Neural cell (in vitro differentiated cells): ENCODE results near the gene TAPBP. TPM values are rescaled to one million over a fixed set of nuclear protein-coding genes. Genes with fewer than 3 reads are reported as not detected.

Source experiments
- H2AFZ ChIP-seq: fragments of 200-600, 300-800 bp; sonication (generic), shearing (Covaris generic); 2 replicates; pipeline ENCODE4 v1.6.0; 2014; ENCODE audit warnings: low read depth, mild to moderate bottlenecking, antibody characterized with exemption, low read length, moderate library complexity
- H3F3A ChIP-seq: fragments of 200-600 bp; shearing (Covaris generic); 2 replicates; pipeline ENCODE4 v1.6.1; 2016; ENCODE audit warnings: mild to moderate bottlenecking, moderate library complexity, mixed read lengths, antibody characterized with exemption, low read length; ENCODE audit not compliant: insufficient read depth, poor library complexity, severe bottlenecking
- H3K27ac ChIP-seq: fragments of 200-600, 300-800 bp; sonication (generic), shearing (Covaris generic); 2 replicates; pipeline ENCODE4 v1.5.1; 2014; ENCODE audit warnings: mild to moderate bottlenecking, low read length, moderate library complexity
- H3K27me3 ChIP-seq: fragments of 300-800, 200-600 bp; sonication (generic), shearing (Covaris generic); 2 replicates; pipeline ENCODE4 v1.6.0; 2014; ENCODE audit warnings: mild to moderate bottlenecking, low read depth, low read length, moderate library complexity; ENCODE audit not compliant: insufficient read depth
- H3K36me3 ChIP-seq: fragments of 300-800, 200-600 bp; sonication (generic), shearing (Covaris generic); 2 replicates; pipeline ENCODE4 v1.5.1; 2014; ENCODE audit warnings: mild to moderate bottlenecking, antibody characterized with exemption, low read length, moderate library complexity; ENCODE audit not compliant: insufficient read depth
- H3K4me2 ChIP-seq: fragments of 300-800, 200-600 bp; sonication (generic), shearing (Covaris generic); 2 replicates; pipeline ENCODE4 v1.6.0; 2014; ENCODE audit warnings: mild to moderate bottlenecking, low read length
- H3K4me3 ChIP-seq: fragments of 300-800, 200-600 bp; sonication (generic), shearing (Covaris generic); 2 replicates; pipeline ENCODE4 v1.5.1; 2014; ENCODE audit warnings: mild to moderate bottlenecking, low read length, moderate library complexity
- H3K79me2 ChIP-seq: fragments of 200-600 bp; shearing (Covaris generic); replicated peaks from 2 replicates; pipeline ENCODE4 v1.6.0; 2014; ENCODE audit warnings: mild to moderate bottlenecking, low read length, moderate library complexity; ENCODE audit not compliant: insufficient read depth
- H3K9ac ChIP-seq: fragments of 300-800, 200-600 bp; sonication (generic), shearing (Covaris generic); 2 replicates; pipeline ENCODE4 v1.6.1; 2016; ENCODE audit warnings: mild to moderate bottlenecking, low read length, mixed read lengths
- H3K9me2 ChIP-seq: fragments of 200-600 bp; shearing (Covaris generic); 2 replicates; pipeline ENCODE4 v1.6.1; 2016; ENCODE audit warnings: mild to moderate bottlenecking, low read length, mixed read lengths; ENCODE audit not compliant: insufficient read depth
- H3K9me3 ChIP-seq: fragments of 200-600, 300-800 bp; sonication (generic), shearing (Covaris generic); 2 replicates; pipeline ENCODE4 v1.6.1; 2016; ENCODE audit warnings: mild to moderate bottlenecking, mixed run types, low read length, moderate library complexity, mixed read lengths
- H4K20me1 ChIP-seq: fragments of 200-600 bp; shearing (Covaris generic); 2 replicates; pipeline ENCODE4 v1.6.1; 2016; ENCODE audit warnings: mild to moderate bottlenecking, mixed run types; ENCODE audit not compliant: insufficient read depth
- CTCF ChIP-seq: fragments of 450-650 bp; IDR thresholded peaks from 2 replicates; pipeline ENCODE4 v1.5.1; 2014; ENCODE audit warnings: antibody characterized with exemption, mild to moderate bottlenecking, moderate library complexity; ENCODE audit not compliant: poor library complexity, severe bottlenecking
- EP300 ChIP-seq: fragments of 450-650 bp; conservative IDR thresholded peaks from 2 replicates; pipeline ENCODE4 v1.6.1; 2014; ENCODE audit warnings: antibody characterized with exemption, mild to moderate bottlenecking, moderate library complexity; ENCODE audit not compliant: poor library complexity, severe bottlenecking
- EZH2 ChIP-seq: fragments of 200-600, 300-800 bp; shearing (Covaris generic), sonication (generic); IDR thresholded peaks from 2 replicates; pipeline ENCODE4 v1.6.1; 2014; ENCODE audit warnings: antibody characterized with exemption, low read length, borderline replicate concordance, mild to moderate bottlenecking; ENCODE audit not compliant: insufficient read depth, poor library complexity, severe bottlenecking
- MXI1 ChIP-seq: fragments of 450-650 bp; conservative IDR thresholded peaks from 2 replicates; pipeline ENCODE4 v1.6.1; 2014; ENCODE audit warnings: antibody characterized with exemption, mild to moderate bottlenecking; ENCODE audit not compliant: poor library complexity, severe bottlenecking
- POLR2AphosphoS5 ChIP-seq: IDR thresholded peaks from 2 replicates; pipeline ENCODE4 v1.6.1; 2012
- RAD21 ChIP-seq: fragments of 450-650 bp; conservative IDR thresholded peaks from 2 replicates; pipeline ENCODE4 v1.6.1; 2014; ENCODE audit warnings: antibody characterized with exemption, mild to moderate bottlenecking, moderate library complexity
- REST ChIP-seq: IDR thresholded peaks from 2 replicates; pipeline ENCODE4 v1.6.1; 2012; ENCODE audit warnings: borderline replicate concordance
- SMC3 ChIP-seq: fragments of 450-650 bp; conservative IDR thresholded peaks from 2 replicates; pipeline ENCODE4 v1.6.1; 2014; ENCODE audit warnings: antibody characterized with exemption, mild to moderate bottlenecking, moderate library complexity; ENCODE audit not compliant: poor library complexity
- TAF1 ChIP-seq: IDR thresholded peaks from 2 replicates; pipeline ENCODE4 v1.6.1; 2012; ENCODE audit warnings: low read depth
- polyA plus RNA-seq: library from polyadenylated mRNA; depleted of rRNA; stranded (reverse); fragments of >200 nt; gene quantifications from 2 replicates; pipeline ENCODE4 v1.2.3, GENCODE V29; 2014

Gene TAPBP
- polyA plus RNA-seq, 1 donor from 2014 or later: 1.2 TPM

GRCh38 chr6:33318426-33319073 is 4.7 kb upstream of the TAPBP start:
- no peaks in the 10 kb centered on the region for H3K9me3 ChIP-seq
- H3K27me3 ChIP-seq: peaks cover 5% of the 10 kb centered on the region
- peaks cover 19% of the 10 kb centered on the region for H3K79me2 ChIP-seq
- H3K36me3 ChIP-seq: peaks cover 4% of the 10 kb centered on the region
- H3K27ac ChIP-seq: no peak overlapping the region
- no peak overlapping the region for H3K9ac ChIP-seq
- no peaks in the 10 kb centered on the region for H3K9me2 ChIP-seq
- TF ChIP-seq TAF1 (no peak), REST (no peak), MXI1 (no peak), SMC3 (no peak), RAD21 (no peak), EZH2 (no peak), POLR2AphosphoS5 (no peak), EP300 (no peak), CTCF (no peak)
- peak overlapping the region; percentile 70 for H3K4me3 ChIP-seq
- peak overlapping the region; percentile 69 for H3K4me2 ChIP-seq
- no peak overlapping the region for H2AFZ ChIP-seq
- H4K20me1 ChIP-seq: no peaks in the 10 kb centered on the region
- peaks cover 6% of the 10 kb centered on the region for H3F3A ChIP-seq

GRCh38 chr6:33317669-33318425 is 4.0 kb upstream of the TAPBP start, which contains the start of gene ZBTB22:
ZBTB22 (minus strand) TSS chr6:33317744; CDS start chr6:33316916, 828 bp downstream.
- peaks cover 6% of the 10 kb centered on the region for H3F3A ChIP-seq
- peaks cover 19% of the 10 kb centered on the region for H3K79me2 ChIP-seq
- no peak for TF ChIP-seq CTCF
- no peak for TF ChIP-seq RAD21
- TF ChIP-seq POLR2AphosphoS5: peak; percentile 81
- peak; percentile 64 for TF ChIP-seq MXI1
- no peak for TF ChIP-seq SMC3
- peak; percentile 29 for TF ChIP-seq TAF1
- TF ChIP-seq EZH2: no peak
- H3K9ac ChIP-seq: peak within 1 kb of the TSS; percentile 68
- H3K4me3 ChIP-seq: peak within 1 kb of the TSS; percentile 70
- H3K36me3 ChIP-seq: peaks cover 4% of the 10 kb centered on the region
- no peaks in the 10 kb centered on the region for H3K9me2 ChIP-seq
- H4K20me1 ChIP-seq: no peaks in the 10 kb centered on the region
- peaks cover 12% of the 10 kb centered on the region for H3K27me3 ChIP-seq
- peak within 1 kb of the TSS; percentile 72 for H2AFZ ChIP-seq
- peak within 1 kb of the TSS; percentile 87 for H3K27ac ChIP-seq
- H3K4me2 ChIP-seq: peak within 1 kb of the TSS; percentile 69
- no peaks in the 10 kb centered on the region for H3K9me3 ChIP-seq
